Endometrial microvascular endothelial cells (primary cell): ENCODE measurements around the gene PKP4. TPM values are rescaled to one million over a fixed set of nuclear protein-coding genes. Genes with fewer than 3 reads are reported as not detected.
"Not testable (repeated sequence)": the region's sequence is repeated elsewhere in the genome, so short reads cannot be mapped to it uniquely, and the experiment has no call there.

Source experiments
- in situ Hi-C: cut with HindIII; loops from 2 replicates; pipeline ENCODE4 v1.10.0; 2017; ENCODE audit warnings: low sequenced_read_pairs, low pct_unique_long_range_greater_than_20kb; ENCODE audit errors: inconsistent ontology term
- total RNA-seq: library from RNA; depleted of rRNA; stranded (reverse); fragments of >200 nt; gene quantifications from one replicate; pipeline ENCODE4 v1.2.3, GENCODE V29; 2015; ENCODE audit errors: inconsistent ontology term

Gene PKP4, protein sequence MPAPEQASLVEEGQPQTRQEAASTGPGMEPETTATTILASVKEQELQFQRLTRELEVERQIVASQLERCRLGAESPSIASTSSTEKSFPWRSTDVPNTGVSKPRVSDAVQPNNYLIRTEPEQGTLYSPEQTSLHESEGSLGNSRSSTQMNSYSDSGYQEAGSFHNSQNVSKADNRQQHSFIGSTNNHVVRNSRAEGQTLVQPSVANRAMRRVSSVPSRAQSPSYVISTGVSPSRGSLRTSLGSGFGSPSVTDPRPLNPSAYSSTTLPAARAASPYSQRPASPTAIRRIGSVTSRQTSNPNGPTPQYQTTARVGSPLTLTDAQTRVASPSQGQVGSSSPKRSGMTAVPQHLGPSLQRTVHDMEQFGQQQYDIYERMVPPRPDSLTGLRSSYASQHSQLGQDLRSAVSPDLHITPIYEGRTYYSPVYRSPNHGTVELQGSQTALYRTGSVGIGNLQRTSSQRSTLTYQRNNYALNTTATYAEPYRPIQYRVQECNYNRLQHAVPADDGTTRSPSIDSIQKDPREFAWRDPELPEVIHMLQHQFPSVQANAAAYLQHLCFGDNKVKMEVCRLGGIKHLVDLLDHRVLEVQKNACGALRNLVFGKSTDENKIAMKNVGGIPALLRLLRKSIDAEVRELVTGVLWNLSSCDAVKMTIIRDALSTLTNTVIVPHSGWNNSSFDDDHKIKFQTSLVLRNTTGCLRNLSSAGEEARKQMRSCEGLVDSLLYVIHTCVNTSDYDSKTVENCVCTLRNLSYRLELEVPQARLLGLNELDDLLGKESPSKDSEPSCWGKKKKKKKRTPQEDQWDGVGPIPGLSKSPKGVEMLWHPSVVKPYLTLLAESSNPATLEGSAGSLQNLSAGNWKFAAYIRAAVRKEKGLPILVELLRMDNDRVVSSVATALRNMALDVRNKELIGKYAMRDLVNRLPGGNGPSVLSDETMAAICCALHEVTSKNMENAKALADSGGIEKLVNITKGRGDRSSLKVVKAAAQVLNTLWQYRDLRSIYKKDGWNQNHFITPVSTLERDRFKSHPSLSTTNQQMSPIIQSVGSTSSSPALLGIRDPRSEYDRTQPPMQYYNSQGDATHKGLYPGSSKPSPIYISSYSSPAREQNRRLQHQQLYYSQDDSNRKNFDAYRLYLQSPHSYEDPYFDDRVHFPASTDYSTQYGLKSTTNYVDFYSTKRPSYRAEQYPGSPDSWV
- 32.3 TPM for total RNA-seq

DNA sequence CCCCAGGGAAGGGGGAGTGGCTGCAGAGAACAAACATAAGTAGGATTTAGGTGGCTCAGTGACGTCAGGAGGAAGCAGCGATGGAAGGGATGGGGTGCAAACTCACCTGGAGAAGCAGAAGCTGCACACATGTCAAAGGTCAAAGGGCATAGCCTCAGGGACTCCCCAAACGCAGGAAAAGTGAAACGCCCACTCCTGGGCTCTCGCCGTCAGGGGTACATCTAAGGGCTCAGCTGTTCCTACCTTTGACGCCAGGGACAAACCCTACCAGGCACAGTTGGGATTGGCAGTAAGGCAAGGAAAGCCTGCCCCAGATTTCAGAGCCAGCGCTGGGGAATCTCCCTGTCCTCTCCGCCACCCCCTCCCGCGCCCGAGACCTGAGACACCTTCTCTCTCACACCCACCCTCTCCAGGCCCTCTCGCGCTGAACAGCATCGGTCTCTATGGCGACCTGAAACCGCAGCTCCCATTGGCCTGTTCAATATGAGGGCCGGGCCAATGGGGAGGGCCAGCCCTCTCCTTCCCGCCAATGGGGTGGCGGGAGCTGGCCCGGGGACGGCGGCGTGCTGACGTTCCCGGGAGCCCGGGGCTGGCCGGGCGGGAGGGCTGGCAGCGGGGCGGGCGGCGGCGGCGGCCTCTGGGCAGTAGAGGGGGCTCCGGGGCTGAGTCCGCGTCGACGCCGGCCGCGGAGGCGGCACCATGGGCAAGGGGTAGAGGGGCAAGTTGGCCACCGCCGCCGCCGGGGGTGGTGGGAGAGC is at the start of gene PKP4, which contains the start of gene CCDC148:
Gene PKP4, plus strand, starts transcription at position 644 of the 758 bp plus-strand sequence. CDS start 76,233 bp downstream, outside the sequence.
Gene CCDC148, minus strand, starts transcription at position 445 of the 758 bp plus-strand sequence. Its CDS starts 314 bp downstream, at position 131.
- in situ Hi-C loops, result no loop called here

GRCh38 chr2:158407031-158407430 is 49.7 kb upstream of the PKP4 start:
- in situ Hi-C loops, result no loop called here

DNA sequence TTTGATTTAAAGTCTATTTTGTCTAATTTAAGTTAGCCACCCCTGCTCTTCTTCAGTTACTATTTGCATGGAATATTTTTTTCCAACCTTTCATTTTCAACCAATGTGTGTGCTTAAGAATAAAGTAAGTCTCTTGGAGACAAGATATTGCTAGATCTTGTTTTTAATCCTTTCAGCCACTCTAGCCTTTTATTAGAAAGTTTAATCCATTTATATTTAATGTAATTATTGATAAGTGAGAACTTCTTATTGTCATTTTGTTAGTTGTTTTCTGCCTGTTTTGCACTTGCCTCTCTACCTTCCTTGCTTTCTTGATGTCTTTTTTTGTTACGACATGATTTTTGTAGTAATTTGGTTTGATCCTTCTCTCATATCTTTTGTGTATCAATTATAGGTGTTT is 46.6 kb upstream of the PKP4 start:
- in situ Hi-C loops, result no loop called here

GRCh38 chr2:158411748-158412147 is 45.0 kb upstream of the PKP4 start:
- in situ Hi-C loops, result no loop called here

DNA sequence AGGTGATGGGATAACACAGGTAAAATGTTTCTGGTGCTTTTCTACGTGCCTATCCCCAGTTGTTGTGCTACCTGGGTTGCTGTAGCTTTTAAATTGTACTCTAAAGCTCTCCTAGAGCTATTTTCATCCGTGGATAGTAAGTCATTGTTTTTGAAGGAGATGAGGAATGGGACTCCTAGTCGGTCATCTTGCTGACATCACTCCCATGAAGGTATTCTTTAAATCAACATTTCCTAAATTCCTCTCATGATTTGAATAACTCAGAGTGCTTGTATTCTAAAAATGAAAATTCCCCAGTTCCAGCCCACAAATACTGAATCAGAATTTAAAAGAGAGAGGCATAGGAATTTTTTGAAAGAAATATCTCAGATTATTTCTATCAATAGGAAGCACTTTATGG is 44.5 kb upstream of the PKP4 start:
- in situ Hi-C loops, result no loop called here

DNA sequence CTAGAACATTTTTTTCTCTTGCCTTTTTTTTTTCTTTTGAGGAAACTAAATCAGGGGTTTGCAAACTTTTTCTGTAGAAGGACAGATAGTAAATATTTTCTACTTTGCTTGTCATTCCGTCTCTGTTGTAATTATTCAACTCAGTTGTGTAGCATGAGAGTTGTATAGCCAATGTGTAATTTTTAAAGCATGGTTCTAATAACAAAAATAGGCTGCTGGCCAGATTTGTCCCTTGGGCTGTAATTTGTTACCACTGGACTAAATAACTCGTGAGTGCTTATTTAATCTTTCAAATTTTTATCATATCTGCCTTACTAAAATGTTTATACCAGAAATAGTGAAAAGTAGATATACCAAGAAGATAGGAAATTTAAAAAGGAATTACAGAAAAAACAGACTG is 43.2 kb upstream of the PKP4 start:
- in situ Hi-C loops, result no loop called here

GRCh38 chr2:158414538-158414937 is 42.2 kb upstream of the PKP4 start:
- in situ Hi-C loops, result no loop called here

DNA sequence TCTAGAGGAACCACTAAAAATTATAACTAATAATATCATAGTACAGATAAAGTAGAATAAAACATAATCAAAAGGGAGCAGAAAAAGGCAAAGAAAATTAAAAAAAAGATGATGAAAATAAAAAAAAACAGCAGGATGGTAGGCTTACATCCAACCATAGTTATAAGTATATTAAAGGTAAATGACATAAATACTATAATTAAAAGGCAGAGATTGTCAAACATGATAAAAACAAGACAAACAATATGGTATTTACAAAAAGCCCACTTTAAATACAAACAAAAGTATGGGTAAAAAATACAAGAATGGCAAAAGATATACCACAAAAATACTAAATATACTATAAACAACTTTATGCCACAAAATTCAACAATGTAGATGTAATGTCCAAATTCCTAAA is 24.6 kb upstream of the PKP4 start:
- in situ Hi-C loops, result no loop called here

DNA sequence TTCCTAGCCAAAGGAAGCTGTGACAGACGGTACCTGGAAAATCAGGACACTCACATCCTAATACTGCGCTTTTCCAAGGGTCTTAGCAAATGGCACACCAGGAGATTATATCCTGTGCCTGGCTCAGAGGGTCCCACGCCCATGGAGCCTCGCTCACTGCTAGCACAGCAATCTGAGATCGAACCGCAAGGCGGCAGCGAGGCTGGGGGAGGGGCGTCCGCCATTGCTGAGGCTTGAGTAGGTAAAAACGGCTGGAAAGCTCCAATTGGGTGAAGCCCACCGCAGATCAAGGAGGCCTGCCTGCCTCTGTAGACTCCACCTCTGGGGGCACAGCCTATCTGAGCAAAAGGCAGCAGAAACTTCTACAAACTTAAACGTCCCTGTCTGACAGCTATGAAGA is 23.0 kb upstream of the PKP4 start:
- in situ Hi-C loops, result not testable (repeated sequence)

GRCh38 chr2:158439062-158439461 is 17.7 kb upstream of the PKP4 start:
- in situ Hi-C loops, result not testable (repeated sequence)

- in situ Hi-C loops, result no loop called here
These were observed 13.1 kb upstream of the PKP4 start for GRCh38 chr2:158443606-158444005.

- in situ Hi-C loops, result no loop called here
These were observed 507 bp downstream of the PKP4 start for GRCh38 chr2:158457092-158457825.

DNA sequence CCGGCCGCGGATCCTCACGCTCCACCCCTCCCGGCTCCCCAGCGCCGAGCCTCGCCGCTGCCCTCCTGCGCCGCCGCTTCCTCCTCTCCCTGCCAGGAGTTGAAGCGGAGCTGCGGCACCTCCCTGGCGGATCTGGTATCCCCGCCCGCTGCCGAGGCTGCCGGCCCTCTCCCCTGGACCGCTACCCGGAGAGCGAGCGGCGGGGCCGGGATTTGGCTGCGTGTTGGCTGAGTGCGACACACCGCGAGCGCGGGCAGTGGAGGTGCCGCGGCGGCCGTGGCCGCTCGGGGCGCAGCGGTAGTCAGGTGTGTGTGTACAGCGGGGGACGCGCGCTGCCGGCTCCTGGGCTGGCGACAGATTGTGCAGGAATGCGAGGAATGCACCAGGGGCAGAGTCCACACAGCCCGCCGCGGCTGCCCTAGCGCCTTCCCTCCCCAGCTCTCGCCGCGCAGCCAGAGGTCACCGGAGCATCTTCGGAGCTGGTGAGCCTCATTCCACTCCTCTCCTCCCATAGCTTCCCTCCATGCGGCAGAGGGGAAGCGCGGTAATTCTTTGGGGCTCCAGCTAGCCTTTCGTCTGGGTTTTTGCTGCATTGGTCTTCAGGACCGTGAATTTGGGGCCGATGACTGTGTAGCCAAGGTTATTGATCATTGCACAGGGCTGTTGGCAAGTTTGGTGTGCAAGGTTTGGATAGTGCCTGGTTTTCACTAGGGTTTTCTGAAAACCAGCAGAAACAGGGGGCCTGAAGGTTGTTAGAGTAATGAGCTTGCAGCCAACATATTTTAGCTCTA is 1.3 kb downstream of the PKP4 start:
- in situ Hi-C loops, result no loop called here

- in situ Hi-C loops, result no loop called here
These were observed 1.8 kb downstream of the PKP4 start for GRCh38 chr2:158458617-158458920.

DNA sequence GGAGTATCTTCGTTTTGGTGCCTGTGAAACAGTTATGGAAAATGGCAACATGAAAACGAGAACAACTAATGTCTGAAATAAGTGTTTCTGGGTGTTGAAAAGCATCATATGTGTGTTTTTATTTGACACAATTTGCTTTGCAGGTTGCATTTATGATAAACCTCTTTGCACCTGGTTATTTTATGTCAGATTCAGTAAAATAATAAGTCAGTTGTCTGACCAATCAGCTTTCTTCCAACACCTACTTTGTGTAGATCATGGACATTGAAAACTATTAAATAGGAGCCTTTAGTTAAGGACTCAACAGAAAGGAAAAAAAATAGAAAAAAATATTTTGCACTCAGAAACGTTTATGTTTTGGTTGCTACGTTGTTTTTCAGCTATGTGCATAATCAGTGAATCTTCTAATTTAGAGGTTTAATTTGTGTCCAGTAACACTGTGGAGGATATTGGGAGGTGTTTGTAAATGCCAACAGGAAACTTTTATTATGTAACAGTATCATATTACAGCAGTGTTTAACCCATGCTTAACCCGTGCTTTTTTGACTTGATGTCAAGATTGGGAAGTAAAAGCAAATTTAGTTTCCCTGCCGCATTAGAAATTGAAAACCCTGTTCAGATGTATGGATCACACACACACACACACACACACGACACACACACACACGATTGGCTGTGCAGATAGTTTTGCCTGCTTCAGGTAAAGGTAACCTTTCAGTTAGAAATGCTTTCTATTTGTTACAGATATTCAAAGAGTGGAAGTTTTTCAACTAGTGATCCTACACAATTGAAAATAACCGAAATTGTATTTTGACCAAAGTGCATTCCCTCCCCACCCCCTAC is 2.6 kb downstream of the PKP4 start:
- in situ Hi-C loops, result no loop called here

DNA sequence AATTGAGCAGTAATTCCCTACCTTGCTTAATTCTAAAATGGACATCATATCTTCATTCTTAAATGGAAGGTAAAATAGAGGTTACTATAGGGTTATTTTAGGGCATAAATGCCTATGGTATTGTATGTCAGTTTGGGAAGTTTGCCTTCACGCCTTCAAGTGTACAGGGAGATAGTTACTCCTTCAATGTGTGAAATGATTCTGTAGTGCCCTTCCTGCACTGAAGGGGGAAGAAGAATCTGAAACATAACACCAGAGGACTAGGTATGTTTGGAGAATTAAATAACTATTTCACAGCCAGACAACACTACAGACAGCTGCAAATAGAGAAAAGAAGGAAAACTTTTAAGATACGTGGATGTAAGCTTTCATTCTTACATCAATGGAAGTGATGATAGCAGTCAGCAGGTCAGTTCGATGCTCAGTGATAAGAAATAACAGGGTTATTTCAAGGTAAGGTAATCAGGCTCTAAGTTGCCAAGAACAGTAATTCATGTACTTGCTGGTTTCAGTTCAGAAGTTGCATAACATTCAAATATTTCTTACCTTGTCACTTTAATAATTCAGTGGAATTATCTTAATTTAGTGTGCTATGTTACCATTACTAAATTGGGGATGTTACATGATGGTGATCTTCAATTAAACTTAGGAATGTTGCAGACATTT is 4.0 kb downstream of the PKP4 start:
- in situ Hi-C loops, result no loop called here
